LNCAP (cell line): ENCODE data around the gene MAST4.

Experiments
- CTCF ChIP-seq: fragments of 450-650 bp; IDR thresholded peaks from 2 replicates; pipeline ENCODE4 v1.5.1; 2017; ENCODE audit warnings: mild to moderate bottlenecking

Gene MAST4

DNA sequence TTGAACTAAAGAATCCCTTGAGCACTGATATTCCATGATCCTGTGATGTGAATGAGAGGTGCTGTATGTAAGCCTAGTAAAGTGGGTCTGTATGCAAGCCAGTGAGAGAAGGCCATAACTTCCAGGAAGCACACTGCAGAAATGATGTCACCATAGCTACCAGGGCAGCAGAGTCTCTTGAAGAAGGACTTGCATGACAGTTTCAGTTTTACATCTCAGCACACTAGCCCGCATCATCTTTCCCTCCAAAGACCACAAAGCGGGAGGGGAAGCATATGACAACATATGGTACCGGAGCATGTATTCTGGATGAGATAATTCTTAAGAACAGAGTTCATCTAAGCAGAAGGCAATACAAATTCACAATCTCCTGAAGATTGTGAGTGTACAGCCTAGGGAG, 37.6 kb upstream of the MAST4 start:
- TF ChIP-seq CTCF = no peak

- TF ChIP-seq CTCF = no peak
These were observed 35.8 kb upstream of the MAST4 start for GRCh38 chr5:66560371-66560770.

DNA sequence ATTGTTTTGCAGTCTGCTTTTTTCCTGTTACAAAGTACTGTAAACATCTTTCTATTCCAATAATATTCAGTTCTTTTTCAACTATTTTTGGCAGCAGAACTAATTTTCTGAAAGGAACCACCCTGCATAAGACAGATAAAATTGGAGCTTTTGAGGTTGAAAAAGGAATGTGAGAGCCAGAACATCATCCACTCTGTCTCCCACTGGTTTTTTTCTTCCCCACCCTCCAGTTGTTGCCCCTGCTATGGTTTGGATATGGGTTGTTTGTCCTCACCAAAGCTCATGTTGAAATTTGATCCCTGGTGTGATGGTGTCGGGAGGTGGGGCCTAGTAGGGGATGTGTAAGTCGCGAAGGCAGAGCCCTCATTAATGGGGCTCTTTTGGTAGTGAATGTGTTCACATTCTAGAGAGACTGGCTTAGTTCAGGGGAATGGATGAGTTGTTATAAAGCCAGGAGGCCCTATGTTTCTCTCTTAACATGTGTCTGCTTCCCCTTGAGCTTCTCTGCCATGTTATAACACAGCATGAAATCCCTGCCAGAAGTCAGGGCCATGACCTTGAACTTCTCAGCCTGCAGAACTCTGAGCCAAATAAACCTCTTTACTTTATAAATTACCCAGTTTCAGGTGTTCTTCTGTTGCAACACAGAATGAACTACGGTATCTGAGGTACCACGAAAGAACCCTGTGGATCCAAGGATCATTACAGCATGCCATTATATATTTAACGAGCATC, 34.8 kb upstream of the MAST4 start:
- no peak for TF ChIP-seq CTCF

DNA sequence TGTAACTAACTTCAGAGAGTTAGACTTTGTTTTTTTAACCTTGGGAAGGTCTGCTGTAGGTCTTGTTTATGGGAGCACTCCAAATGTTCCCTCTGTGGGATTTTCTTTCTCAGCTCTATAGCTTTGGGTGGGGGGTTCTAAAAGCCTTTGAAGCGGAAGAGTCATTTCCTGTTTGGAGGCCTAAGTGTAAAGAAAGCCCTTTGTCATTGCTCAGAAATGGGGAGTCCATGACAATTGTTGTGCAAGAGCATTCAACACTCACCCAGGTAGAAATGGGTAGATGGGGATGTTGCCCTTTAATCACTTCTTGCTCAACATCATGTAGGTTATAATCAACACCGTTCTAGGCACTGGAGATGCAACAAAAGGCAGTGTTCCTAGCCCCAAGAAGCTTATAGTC, 30.3 kb upstream of the MAST4 start:
- TF ChIP-seq CTCF = no peak

DNA sequence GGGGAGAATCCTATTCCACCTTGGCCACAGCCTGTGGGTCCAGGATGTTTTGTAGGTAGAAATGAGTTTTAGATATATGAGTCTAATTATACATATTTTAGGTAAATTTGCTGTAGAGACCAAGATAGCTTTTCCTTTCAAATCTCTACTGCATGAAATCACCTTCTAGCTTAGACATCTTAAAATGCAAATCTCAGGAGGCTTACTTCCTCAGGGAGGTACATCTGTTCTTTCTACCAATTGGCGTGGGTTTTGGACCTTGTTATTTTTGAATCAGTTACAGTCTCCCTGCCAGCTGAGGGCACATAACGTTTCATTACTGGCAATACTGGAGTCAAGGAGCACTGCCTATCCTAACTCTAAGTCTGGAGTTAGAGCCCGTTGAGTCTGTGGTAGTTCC, 28.7 kb upstream of the MAST4 start:
- no peak for TF ChIP-seq CTCF

- no peak for TF ChIP-seq CTCF
These were observed 26.0 kb upstream of the MAST4 start for GRCh38 chr5:66570201-66570600.

DNA sequence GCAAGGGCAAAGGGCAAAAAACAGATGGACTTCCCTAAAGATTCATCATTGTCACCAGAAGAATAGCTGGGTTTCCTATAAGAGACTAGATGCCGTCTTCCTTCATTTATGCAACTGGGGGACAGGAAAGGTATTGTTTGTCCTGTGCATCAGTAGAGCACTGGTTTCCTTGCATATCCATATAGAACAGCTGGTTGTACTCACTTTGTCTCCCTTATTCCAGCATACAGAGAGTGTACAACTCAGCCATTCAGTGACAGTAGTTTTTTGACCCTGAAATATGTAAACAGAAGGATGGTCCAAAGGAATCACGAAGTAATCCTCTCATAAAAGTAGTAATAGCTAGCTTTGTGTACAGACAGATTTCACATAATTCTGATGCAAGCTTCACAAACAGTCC, 22.5 kb upstream of the MAST4 start:
- TF ChIP-seq CTCF = no peak
